SH-SY5Y (cell line): Measurements from ENCODE around the gene ZBED4.

Experiments
- GATA2 ChIP-seq: IDR thresholded peaks from 2 replicates; pipeline ENCODE4 v1.6.1; 2011; ENCODE audit warnings: mild to moderate bottlenecking, low read depth, low read length
- GATA3 ChIP-seq: IDR thresholded peaks from 2 replicates; pipeline ENCODE4 v1.6.1; 2011; ENCODE audit warnings: low read depth, mild to moderate bottlenecking, low read length, moderate library complexity

The ZBED4 gene

DNA sequence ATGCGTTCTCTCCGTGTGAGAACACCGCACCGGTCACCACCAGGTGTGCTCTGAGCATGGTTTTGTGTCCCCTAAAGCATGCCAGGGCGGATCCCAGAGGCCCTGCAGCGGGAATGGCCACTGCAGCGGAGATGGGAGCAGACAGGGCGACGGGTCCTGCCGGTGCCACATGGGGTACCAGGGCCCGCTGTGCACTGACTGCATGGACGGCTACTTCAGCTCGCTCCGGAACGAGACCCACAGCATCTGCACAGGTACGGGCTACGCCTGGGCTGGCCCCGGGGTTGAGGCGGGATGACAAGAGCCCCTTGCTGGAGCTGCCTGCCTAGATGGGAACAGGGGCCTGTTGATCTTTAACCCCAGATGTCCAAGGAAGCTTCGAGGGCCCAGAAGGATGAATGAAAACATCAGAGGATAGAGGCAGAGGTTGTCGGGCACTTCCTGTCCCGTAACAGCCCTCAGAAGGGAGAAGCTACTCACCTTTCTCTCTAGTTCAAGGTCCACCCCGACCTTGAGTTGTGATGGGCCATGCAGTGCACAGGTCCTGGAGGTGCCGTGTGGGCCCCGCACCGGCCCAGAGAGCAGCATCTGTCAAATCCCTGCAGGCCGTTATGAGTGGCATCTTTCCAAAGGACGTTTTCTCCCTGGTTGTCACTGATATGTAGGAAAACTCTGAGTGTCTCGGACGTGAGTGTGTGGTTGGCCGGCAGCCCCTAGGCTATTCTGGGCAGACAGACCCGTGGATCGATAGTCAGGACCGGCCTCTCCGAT, 68.0 kb downstream of the ZBED4 start:
- TF ChIP-seq GATA3 (no peak), GATA2 (no peak)

DNA sequence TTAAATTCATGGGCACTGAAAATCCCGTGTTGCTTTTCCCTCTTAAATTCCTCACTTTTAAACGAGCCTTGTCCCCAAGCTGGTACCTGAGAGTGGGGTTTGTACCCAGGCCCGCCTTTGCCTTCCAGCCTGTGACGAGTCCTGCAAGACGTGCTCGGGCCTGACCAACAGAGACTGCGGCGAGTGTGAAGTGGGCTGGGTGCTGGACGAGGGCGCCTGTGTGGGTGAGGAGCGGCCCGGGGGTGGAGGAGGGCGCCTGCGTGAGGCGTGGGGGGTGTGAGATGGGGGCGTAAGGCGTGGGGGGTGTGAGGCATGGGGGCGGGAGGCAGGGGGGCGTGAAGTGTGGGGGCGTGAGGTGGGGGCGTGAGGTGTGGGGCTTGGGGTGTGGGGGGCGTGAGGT, 68.8 kb downstream of the ZBED4 start:
- no peak for TF ChIP-seq GATA2
- no peak for TF ChIP-seq GATA3

DNA sequence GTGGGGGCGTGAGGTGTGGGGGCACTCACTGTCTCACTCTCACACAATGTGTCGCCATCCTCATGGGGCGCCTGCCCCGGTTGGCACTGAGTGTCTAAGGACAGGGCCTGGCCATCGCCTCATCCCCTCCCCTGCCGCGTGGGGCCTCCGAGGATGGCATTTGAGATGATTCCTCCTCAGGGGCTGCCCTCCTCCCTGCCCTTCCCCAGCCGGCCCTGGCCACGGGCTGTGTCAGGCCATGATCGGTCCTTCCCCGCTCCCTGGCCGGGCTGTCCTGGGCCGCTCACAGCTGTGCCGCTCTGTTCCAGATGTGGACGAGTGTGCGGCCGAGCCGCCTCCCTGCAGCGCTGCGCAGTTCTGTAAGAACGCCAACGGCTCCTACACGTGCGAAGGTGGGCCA, 69.3 kb downstream of the ZBED4 start:
- TF ChIP-seq GATA2 (no peak), GATA3 (no peak)

- TF ChIP-seq GATA3 (no peak), GATA2 (no peak)
Observed at GRCh38 chr22:49923445-49923844, 69.8 kb downstream of the ZBED4 start.

DNA sequence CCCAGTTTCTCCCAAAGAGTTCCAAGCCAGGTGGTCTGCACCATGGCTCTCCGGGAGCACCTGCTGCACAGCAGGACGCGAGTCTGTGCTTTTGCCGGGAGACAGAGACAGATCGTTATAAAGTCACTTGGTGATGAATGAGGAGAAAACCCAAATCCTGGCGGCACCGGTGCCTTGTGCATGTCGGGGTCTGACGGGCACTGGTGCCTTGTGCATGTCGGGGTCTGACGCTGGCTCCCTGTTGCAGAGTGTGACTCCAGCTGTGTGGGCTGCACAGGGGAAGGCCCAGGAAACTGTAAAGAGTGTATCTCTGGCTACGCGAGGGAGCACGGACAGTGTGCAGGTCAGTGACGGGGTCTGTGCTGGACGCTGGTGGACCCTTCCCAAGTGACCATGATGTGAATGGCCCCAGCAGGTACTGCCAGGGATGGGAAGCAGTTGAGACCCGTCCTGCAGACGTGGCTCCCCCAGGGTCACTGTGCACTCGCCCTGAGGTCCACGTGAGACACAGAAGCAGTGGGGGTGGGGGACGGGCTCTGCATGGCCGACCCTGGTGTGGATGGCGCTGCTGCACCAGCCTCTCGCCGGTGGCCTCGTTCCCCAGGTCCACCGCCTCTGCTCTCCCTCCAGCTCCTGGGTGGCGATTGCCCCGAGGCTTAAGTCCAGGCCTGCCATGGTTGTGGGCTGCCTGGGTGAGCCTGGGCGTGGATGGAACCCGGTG, 70.6 kb downstream of the ZBED4 start:
- TF ChIP-seq GATA2 (no peak), GATA3 (no peak)

DNA sequence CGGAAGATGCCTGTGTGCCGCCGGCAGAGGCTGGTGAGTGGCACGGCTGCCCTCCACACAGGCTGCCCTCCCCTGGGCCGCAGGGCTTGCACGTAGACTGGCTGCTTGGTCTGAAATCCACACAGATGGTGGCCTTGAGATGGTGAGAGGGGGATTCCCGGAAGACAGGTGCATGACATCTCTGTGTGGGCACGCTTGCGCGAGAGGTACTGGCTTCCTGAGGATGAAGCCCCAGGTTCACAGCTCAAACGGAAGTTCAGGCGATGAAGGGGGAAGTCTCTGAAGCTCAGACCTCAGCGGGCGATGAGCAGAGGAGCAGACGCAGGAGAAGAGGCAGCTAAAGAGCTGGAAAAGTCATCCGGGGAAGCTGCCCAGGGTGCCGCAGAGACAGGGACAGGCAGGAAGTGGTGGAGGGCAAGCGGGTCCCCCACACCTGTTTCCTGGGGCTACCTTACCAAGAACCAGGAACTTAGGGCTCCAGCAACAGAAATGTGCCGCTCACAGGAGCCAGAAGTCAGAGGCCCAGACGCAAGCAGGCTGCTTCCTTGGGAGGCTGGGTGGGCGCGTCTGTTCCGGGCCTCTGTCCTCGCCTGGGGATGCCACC, 72.0 kb downstream of the ZBED4 start:
- no peak for TF ChIP-seq GATA3

DNA sequence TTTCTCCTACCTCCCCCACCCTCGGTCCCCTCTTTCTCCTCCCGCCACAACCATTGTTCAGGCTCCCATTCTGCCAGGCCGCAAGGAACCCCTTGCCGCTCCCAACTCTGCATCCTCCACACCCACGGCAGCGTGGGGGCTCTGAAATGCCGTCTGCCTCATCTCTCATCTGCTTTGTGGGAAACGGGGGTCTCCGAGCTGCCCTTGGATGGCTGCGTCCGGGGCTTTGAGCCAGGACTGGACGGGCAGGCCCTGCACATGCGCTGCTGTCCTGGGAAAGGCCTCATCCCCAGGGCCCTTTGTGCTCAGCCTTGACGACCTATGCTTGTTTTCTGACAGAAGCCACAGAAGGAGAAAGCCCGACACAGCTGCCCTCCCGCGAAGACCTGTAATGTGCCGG, 73.3 kb downstream of the ZBED4 start:
- TF ChIP-seq GATA3, result no peak

DNA sequence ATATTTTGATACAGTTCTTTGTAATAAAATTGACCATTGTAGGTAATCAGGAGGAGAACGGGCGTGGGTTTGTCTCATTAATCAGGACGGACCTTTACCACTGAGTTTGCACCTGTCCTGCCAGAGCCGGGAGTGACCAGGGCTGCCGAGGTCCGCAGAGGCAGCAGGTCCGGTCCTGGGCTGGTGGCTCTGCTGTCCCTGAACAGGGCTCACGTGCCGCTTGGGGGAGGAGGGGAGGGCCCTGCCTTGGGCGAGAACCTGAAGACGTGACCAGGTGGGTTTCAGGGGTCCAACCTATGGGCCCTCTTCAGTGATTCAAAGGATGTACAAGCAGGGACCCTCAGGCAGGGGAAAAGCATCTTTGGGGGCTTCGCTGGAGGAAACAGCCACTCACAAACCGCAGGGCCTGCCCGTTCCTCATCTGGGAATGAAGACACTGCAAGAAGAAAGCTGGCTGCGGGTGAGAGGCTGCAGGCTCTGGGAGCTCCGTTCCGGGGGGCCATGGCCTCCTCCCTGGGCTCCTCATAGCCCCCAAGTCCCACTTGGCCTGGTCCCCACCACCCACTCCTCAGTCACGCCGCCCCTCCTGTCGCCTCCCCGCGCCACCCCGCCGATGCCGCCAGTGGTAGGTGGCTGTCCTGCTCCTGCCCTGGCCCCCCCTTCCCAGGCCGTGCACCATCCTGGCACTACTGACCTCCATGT, 74.0 kb downstream of the ZBED4 start:
- TF ChIP-seq GATA2, result no peak
- no peak for TF ChIP-seq GATA3

DNA sequence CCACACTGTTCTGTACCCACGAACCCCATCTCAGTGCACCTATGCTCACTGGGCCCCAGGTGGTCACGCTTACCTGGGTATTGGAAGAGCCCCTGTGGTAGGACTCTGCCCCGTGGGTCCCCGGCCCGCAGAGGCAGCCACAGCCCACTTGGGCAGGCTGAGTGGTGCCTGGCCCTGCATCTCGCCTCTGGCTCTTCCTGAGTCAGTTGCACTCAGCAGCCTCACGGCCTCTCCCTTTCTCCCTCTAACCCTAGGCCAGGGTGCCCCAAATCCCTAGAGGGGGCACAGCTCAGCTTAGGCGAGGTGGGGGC, 74.5 kb downstream of the ZBED4 start:
- TF ChIP-seq GATA2 (no peak), GATA3 (no peak)

GRCh38 chr22:49928555-49929210, 75.0 kb downstream of the ZBED4 start:
- no peak for TF ChIP-seq GATA2
- no peak for TF ChIP-seq GATA3

DNA sequence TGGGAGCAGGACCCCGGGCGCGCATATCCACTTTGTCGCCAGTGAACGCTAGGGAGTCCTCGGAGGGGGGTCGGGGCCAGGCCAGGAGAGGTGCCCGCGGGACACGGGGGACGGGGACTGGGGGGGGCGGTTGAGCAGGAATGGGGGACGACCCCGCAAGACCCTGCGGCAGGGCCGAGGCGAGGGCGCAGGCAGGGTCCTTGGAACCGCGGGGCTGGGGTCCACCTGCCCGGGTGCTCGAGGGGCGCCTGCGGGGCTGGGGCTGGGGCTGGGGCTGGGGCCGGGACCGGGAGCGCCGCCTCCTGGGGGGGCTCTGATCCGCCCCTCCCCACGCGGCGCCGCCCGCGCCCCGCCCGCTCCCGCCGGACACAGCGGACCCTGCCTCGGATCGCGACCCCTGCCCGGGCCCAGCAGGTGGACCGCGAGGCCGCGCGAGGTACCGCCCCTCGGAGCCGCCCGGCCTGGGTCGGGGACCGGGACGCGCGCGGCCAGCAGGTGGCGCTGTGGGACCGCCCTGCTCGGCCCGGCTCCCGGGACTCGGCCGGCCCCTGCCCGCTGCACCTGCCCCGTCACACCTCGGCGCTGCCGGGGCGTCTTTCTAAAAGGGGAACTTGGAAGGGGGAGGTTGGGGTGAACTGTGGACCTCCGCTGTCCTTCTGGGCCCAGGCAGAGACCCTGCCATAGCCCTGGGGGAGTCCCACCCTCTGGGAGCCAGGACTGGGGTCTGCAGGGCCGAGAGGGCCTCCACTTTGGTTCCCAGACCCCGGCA, 75.8 kb downstream of the ZBED4 start:
- no peak for TF ChIP-seq GATA2
- no peak for TF ChIP-seq GATA3

- TF ChIP-seq GATA3, result no peak
- TF ChIP-seq GATA2, result no peak
Observed at GRCh38 chr22:49929994-49930575, 76.4 kb downstream of the ZBED4 start.

DNA sequence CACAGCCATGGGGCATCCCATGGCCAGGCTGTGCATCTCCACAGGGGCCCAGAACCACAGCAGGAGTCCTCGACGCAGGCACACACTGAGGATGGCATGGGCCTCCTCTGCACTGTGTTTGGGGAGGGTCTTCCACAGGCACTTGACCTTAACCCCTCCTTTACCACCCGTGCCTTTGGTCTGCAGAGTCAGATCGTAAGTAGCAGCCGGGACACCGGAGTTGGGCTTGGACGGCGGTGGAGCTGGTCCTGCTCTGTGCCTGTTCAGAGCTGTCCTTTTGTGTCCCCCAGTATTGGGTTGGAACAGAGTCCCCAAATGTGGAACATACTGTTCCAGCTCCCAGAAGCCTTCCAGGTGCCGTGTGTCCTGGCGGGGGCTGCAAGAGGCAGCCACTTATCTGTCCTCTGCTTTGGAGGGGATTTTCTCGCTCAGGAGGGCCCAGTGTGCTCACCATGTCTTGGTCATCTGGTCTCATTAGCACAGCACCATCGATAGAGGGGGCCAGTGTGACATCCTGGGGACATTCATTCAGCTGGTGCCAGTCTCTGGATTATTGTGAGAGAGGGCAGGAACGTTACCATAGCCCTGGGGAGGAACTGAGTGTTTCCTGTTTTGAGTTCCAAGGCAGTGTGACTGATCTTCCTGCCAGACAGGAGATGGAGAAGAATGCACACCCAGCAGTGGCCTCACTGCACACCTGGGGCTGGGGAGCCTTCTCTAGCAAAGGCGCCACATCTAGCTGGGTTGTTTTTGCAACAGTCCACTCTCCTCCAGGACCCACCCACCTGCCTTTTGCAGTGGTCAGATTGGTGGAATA, 77.2 kb downstream of the ZBED4 start:
- no peak for TF ChIP-seq GATA2
- no peak for TF ChIP-seq GATA3
